ENCODE measurements around the gene SPECC1L. TPM values are rescaled to one million over a fixed set of nuclear protein-coding genes. Genes with fewer than 3 reads are reported as not detected.

Gene SPECC1L
- total RNA-seq, 1 donor from 2014 or later: 35.9 TPM

DNA sequence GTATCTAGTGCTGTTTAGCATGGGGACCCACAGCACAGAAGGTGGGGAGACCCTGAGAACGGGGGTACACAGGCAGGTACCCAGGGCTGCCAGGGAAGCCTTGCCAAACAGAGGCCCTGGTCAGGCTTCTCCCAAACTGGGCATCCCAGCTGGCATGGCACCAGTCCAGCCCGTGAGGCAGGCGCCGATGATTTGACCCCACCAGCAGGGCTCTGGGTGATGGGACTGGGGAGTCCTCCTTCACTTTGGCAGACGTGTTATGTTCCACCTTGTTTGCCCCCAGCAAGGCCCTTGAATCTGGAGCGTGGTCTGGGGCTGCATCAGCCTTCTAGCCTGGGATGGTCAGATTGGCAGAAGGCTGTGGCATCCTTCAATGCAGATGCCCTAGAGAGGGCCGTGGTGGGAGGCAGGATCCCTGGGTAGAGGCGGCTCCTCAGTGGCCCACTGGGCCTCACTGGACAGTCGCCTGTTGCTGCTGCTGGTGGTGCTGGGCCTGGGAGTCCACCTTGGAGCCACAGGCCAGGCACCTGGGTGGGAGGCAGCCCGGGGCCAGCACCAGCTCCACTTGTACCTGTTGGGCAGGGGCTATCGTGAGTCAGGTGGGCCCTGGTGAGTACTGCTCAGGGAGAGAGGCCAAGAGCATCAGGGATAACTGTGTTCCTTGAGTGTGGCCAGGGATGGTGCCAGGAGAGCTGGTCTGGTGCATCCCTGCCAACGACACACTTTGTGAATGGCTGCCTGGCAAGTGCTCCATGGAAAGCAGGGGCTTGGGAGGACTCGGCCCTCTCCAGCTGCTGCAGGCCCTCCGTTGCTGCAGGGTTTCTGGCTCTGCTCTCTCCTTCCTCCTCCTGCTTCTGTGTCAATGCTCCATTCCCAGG is 160.0 kb downstream of the SPECC1L start:
- Mint-ChIP-seq H3K4me1 (ENCODE audit: low read depth) (peaks cover 76% of the 10 kb centered on the region), H3K27me3 (ENCODE audit: low read depth) (peaks cover 1% of the 10 kb centered on the region), H3K4me3 (ENCODE audit: low read depth) (peak overlapping the region; percentile 7), H3K9me3 (no peaks in the 10 kb centered on the region), H3K27ac (peak overlapping the region; percentile 55), H3K36me3 (ENCODE audit: low read depth) (peaks cover 29% of the 10 kb centered on the region)
- intact Hi-C loops (cut with micrococcal nuclease): loop anchor here (5.0 kb wide), 1 partner anchor 37 kb away; no protein-coding TSS in a partner anchor
- no peak for DNase-seq (ENCODE audit: low spot score)

DNA sequence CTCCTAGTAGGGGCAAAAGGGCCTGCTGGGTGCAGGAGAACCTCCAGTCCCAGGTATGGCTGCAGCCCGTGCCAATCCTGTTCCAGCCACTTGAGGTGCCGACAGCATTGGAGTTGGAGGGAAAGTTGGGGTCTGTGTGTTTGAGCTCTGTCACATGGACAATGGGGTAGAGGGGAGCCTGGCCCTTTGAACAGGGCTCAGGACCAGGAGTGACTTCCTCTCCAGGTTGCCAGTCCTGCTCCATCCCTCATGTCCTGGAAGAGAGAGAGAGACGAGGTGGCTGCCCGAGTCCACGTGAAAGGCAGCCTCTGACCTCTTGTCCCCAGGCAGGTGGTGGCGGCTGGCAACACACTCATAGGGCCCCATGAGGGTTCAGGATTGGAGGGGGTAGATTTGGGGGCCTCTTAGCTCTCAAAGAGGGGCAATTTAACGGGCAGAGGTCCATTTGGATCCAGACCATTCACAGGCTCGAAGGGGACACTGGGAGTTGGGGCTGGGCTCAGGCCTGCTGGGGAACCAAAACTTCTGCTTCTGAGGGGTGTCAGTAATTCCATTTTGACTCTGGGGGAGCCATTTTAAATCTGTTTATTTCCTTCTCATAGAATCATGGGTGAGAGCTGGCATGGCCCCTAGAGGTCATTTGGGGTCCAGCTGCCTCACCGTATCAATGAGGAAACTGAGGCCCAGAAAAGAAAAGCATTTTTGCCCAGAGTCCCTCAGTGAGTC is 160.8 kb downstream of the SPECC1L start:
- no peaks in the 10 kb centered on the region for H3K9me3 Mint-ChIP-seq
- H3K4me1 Mint-ChIP-seq (ENCODE audit: low read depth): peaks cover 73% of the 10 kb centered on the region
- H3K36me3 Mint-ChIP-seq (ENCODE audit: low read depth): peaks cover 30% of the 10 kb centered on the region
- DNase-seq (ENCODE audit: low spot score): no peak
- H3K27me3 Mint-ChIP-seq (ENCODE audit: low read depth): no peaks in the 10 kb centered on the region
- H3K27ac Mint-ChIP-seq: peak overlapping the region; percentile 70
- H3K4me3 Mint-ChIP-seq (ENCODE audit: low read depth): peak overlapping the region; percentile 7
- intact Hi-C loops (cut with micrococcal nuclease): loop anchor here (5.0 kb wide), 1 partner anchor 36 kb away; no protein-coding TSS in a partner anchor

DNA sequence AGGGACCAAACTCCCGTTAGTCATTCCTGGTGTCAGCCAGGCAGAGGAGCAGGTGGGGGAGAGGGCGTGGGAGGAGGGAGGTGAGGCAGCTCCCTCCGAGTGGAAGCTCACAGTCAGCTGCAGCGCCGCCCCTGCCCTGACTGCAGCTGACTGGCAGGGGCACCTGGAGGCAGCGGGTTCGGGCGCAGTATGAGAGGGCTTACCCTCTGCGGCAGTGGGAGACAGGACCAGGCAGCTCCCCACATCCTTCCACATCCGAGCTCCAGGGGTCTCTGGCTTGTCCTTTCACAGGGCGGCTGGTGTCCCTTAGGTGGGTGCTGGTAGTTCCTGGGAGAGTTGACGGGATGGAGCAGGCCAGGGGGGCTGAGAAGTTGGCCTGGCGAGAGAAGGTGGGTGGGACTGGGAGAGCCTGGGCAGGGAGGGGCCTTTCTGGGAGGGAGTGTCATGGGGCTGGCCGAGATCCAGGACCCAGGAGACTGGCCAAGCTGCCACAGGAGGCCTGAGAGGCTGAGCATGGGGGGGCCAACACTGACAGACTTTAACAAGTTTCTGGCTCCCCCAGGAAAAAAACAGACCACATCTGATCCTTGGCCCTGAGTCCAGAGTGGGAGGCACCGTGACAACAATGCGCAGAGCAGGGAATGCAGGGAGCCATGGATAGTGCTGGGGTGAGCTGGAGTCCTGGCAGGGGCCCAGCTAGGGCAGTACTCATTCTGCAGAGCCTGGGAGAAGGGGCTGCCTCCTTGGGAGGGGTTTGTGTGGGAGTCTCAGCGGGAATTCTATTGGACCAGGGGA is 161.6 kb downstream of the SPECC1L start:
- Mint-ChIP-seq H3K9me3 (no peaks in the 10 kb centered on the region), H3K36me3 (ENCODE audit: low read depth) (peaks cover 36% of the 10 kb centered on the region), H3K4me1 (ENCODE audit: low read depth) (peaks cover 70% of the 10 kb centered on the region), H3K4me3 (ENCODE audit: low read depth) (peak overlapping the region; percentile 5), H3K27me3 (ENCODE audit: low read depth) (no peaks in the 10 kb centered on the region), H3K27ac (peak overlapping the region; percentile 78)
- intact Hi-C loops (cut with micrococcal nuclease): loop anchor here (5.0 kb wide), 1 partner anchor 35 kb away; no protein-coding TSS in a partner anchor
- no peak for DNase-seq (ENCODE audit: low spot score)

DNA sequence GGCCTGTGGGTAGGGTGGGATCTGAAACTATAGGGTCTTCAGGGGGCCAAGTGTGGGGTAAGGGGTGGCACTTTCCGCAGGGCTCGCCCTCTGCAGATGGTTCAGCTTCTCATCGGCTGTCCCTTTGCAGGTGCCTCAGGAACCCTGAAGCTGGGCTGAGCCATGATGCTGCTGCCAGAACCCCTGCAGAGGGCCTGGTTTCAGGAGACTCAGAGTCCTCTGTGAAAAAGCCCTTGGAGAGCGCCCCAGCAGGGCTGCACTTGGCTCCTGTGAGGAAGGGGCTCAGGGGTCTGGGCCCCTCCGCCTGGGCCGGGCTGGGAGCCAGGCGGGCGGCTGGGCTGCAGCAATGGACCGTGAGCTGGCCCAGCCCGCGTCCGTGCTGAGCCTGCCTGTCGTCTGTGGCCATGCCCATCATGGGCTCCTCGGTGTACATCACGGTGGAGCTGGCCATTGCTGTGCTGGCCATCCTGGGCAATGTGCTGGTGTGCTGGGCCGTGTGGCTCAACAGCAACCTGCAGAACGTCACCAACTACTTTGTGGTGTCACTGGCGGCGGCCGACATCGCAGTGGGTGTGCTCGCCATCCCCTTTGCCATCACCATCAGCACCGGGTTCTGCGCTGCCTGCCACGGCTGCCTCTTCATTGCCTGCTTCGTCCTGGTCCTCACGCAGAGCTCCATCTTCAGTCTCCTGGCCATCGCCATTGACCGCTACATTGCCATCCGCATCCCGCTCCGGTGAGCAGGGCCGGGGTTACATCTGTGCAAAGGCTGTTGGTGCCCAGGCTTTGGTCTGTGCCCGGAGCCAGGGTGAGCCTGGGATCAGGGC is 162.6 kb downstream of the SPECC1L start:
- H3K27me3 Mint-ChIP-seq (ENCODE audit: low read depth): no peaks in the 10 kb centered on the region
- H3K36me3 Mint-ChIP-seq (ENCODE audit: low read depth): peaks cover 44% of the 10 kb centered on the region
- intact Hi-C loops (cut with micrococcal nuclease): loop anchor here (5.0 kb wide), 1 partner anchor 34 kb away; no protein-coding TSS in a partner anchor
- peak overlapping the region; percentile 100 for H3K27ac Mint-ChIP-seq
- peaks cover 75% of the 10 kb centered on the region for H3K4me1 Mint-ChIP-seq (ENCODE audit: low read depth)
- H3K4me3 Mint-ChIP-seq (ENCODE audit: low read depth): no peak overlapping the region
- H3K9me3 Mint-ChIP-seq: no peaks in the 10 kb centered on the region
- no peak for DNase-seq (ENCODE audit: low spot score)

DNA sequence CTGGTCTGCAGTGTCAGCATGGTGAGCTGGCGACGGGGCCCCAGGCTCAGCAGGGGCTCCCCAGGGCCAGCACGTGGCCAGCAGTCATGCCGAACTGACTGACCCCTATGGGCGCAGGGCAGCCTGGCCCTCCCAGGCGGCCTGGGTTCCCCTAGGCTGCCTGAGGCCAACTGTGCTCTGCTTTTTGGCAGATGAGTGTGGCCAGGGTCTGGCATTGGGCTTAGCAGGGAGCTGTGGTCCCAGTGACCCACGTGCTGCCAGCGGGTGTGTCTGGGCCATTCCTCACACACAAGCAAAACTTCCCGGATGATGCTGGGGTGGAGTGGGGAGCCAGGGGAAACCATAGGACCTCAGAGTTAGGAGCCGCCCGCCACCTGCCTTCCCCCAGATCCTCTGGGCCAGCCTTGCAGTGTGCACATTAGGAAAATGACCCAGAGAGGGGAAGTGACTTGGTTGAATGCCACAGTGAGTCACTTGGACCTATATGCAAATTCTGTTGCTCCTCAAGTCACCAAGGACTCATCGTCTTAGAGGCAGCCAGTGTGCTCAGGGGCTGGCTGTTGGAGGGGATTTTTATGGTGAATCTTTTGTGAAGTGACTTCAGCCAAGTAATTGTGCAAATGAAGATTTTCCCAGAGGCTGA is 163.3 kb downstream of the SPECC1L start:
- DNase-seq (ENCODE audit: low spot score): no peak
- peak overlapping the region; percentile 67 for H3K4me3 Mint-ChIP-seq (ENCODE audit: low read depth)
- no peaks in the 10 kb centered on the region for H3K27me3 Mint-ChIP-seq (ENCODE audit: low read depth)
- peak overlapping the region; percentile 100 for H3K27ac Mint-ChIP-seq
- peaks cover 45% of the 10 kb centered on the region for H3K36me3 Mint-ChIP-seq (ENCODE audit: low read depth)
- peaks cover 72% of the 10 kb centered on the region for H3K4me1 Mint-ChIP-seq (ENCODE audit: low read depth)
- no peaks in the 10 kb centered on the region for H3K9me3 Mint-ChIP-seq
- intact Hi-C loops (cut with micrococcal nuclease): loop anchor here (1.0 to 5.0 kb wide), 2 partner anchors 33 to 52 kb away; no protein-coding TSS in a partner anchor

DNA sequence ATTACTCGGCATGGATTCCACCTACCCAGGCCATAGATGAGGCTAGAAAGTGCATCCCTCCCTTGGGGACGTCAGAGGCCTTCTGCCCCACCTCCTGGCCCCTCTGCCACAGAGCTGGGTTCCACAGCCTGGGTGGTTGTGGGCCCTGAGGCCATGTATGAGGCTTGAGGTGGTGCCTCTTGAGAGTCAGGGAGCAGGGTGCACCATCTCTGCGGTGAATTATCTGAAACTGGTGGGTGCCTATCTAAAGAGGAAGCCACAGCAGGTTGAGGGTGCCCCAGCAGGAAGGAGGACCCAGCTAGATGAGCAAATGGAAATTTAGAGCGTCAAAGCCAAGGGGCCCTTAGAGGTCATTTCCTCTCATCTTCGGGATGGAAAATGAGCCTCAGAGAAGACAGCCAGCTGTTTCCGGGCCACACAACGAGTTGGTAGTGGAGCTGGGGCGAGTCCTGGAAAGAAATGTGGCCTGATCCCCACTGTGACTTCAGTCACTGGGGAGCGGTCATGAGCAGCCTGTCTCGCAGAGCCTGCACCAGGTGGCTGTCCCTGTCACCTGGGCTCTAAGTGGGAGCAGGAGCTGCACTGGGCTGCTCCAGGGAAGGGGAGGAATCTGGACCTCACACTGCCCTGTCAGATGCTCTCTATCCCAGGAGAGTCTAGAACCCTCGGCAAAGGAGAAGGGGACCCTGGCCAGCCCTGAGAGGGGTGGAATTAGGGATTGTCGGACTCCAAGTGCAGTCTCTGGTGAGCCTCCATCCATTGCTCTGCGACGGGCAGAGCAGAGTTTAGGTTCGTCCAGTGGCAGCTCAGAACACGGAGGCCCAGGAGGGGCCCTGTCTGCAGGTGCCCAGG is 164.1 kb downstream of the SPECC1L start:
- peak; percentile 83 for DNase-seq (ENCODE audit: low spot score)
- H3K36me3 Mint-ChIP-seq (ENCODE audit: low read depth): peaks cover 50% of the 10 kb centered on the region
- intact Hi-C loops (cut with micrococcal nuclease): loop anchor here (1.0 to 5.0 kb wide), 2 partner anchors 33 to 52 kb away; no protein-coding TSS in a partner anchor
- no peaks in the 10 kb centered on the region for H3K27me3 Mint-ChIP-seq (ENCODE audit: low read depth)
- H3K27ac Mint-ChIP-seq: peak overlapping the region; percentile 100
- peaks cover 64% of the 10 kb centered on the region for H3K4me1 Mint-ChIP-seq (ENCODE audit: low read depth)
- no peaks in the 10 kb centered on the region for H3K9me3 Mint-ChIP-seq
- peak overlapping the region; percentile 67 for H3K4me3 Mint-ChIP-seq (ENCODE audit: low read depth)

DNA sequence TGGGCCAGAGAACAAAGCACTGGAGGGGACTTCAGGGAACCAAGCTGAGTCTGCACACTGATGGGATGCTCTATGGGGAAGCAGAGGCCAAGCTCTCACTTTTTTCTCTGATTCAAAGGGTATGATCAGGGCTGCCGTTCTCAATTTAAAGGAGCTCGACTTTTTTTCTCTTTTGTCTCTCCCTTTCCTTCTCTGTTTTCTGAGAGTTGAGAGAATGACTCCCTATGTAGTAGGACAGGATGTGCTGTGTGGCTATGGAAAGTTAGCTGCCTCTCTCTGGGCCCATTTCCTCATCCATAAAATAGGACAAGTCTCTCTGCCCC is 164.7 kb downstream of the SPECC1L start:
- intact Hi-C loops (cut with micrococcal nuclease): no loop called here
- no peaks in the 10 kb centered on the region for H3K27me3 Mint-ChIP-seq (ENCODE audit: low read depth)
- DNase-seq (ENCODE audit: low spot score): no peak
- peaks cover 66% of the 10 kb centered on the region for H3K4me1 Mint-ChIP-seq (ENCODE audit: low read depth)
- H3K27ac Mint-ChIP-seq: peak overlapping the region; percentile 100
- H3K4me3 Mint-ChIP-seq (ENCODE audit: low read depth): peak overlapping the region; percentile 67
- no peaks in the 10 kb centered on the region for H3K9me3 Mint-ChIP-seq
- peaks cover 52% of the 10 kb centered on the region for H3K36me3 Mint-ChIP-seq (ENCODE audit: low read depth)

DNA sequence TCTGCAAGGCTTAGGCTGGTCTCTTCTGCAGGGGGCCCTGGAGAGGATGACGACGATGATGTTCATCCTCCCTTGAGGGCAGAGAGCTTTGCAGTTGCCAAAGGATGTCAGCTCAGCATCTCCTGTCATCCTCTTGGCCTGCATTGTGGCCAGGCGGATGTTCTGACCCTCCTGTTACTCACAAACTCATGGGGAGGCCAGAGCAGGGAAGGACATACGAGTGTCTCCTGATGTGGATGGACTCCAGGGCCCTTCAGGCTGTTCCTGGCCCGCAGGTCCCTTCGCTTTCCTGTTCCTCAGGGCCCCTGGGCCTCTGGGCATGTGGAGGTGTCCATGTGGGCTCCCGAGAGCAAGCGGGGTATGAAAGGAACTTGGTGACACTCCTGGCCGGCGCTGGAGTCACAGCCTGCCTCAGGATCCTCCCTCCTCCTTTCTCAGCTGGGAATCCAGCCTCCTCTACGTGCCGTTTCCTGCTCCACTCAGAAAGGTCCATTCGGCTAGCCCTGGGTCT is 165.3 kb downstream of the SPECC1L start:
- Mint-ChIP-seq H3K36me3 (ENCODE audit: low read depth) (peaks cover 58% of the 10 kb centered on the region), H3K27me3 (ENCODE audit: low read depth) (no peaks in the 10 kb centered on the region), H3K4me1 (ENCODE audit: low read depth) (peaks cover 73% of the 10 kb centered on the region), H3K9me3 (no peaks in the 10 kb centered on the region), H3K27ac (peak overlapping the region; percentile 100), H3K4me3 (ENCODE audit: low read depth) (peak overlapping the region; percentile 67)
- intact Hi-C loops (cut with micrococcal nuclease): no loop called here
- DNase-seq (ENCODE audit: low spot score): no peak

DNA sequence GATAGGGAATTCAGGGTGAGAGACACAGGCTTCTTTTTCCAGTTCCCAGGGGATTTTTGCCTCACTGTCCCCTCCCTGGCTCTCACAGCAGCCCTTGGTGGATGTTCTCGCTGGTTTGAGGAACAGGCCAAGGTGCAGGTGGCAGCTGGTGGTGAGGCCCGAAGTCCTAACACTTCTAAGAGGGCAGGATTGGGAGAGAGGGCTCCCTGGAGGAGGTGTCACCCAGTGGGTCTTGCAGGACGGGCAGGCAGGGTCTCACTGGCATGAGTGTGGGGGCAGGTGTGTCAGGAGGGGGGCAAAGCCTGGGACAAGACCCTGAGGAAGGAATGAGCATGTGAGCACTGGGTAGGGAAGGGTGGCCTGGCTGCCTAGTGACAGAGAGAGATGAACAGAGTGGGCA is 165.9 kb downstream of the SPECC1L start:
- no peaks in the 10 kb centered on the region for H3K27me3 Mint-ChIP-seq (ENCODE audit: low read depth)
- intact Hi-C loops (cut with micrococcal nuclease): no loop called here
- no peak for DNase-seq (ENCODE audit: low spot score)
- H3K4me3 Mint-ChIP-seq (ENCODE audit: low read depth): no peak overlapping the region
- no peaks in the 10 kb centered on the region for H3K9me3 Mint-ChIP-seq
- peaks cover 69% of the 10 kb centered on the region for H3K4me1 Mint-ChIP-seq (ENCODE audit: low read depth)
- H3K27ac Mint-ChIP-seq: peak overlapping the region; percentile 60
- H3K36me3 Mint-ChIP-seq (ENCODE audit: low read depth): peaks cover 60% of the 10 kb centered on the region

DNA sequence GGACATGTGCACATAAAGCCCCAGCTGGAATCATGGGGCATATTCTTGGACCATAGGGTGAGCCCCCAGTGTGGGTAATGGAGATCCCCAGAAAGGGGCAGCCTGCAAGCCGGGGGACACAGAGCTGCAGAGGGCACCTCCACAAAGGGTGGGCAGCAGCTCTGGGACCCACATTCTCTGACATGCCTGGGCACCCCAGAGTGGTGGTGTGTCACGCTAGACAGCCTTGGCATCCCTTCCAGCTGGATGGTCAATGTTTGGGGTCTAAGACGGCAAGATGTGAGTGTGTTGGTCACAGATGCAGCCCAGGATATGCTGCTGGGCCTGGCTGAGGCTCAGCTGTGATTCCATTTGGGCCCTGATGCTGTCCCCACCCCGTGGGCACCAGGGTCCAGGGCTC is 166.5 kb downstream of the SPECC1L start:
- intact Hi-C loops (cut with micrococcal nuclease): no loop called here
- peaks cover 65% of the 10 kb centered on the region for H3K36me3 Mint-ChIP-seq (ENCODE audit: low read depth)
- H3K9me3 Mint-ChIP-seq: no peaks in the 10 kb centered on the region
- H3K27ac Mint-ChIP-seq: no peak overlapping the region
- DNase-seq (ENCODE audit: low spot score): no peak
- H3K4me3 Mint-ChIP-seq (ENCODE audit: low read depth): no peak overlapping the region
- H3K4me1 Mint-ChIP-seq (ENCODE audit: low read depth): peaks cover 63% of the 10 kb centered on the region
- H3K27me3 Mint-ChIP-seq (ENCODE audit: low read depth): no peaks in the 10 kb centered on the region
